Measurements from ENCODE around the gene ELF2.
"Not testable (repeated sequence)": the region's sequence is repeated elsewhere in the genome, so short reads cannot be mapped to it uniquely, and the experiment has no call there.

Gene ELF2

DNA sequence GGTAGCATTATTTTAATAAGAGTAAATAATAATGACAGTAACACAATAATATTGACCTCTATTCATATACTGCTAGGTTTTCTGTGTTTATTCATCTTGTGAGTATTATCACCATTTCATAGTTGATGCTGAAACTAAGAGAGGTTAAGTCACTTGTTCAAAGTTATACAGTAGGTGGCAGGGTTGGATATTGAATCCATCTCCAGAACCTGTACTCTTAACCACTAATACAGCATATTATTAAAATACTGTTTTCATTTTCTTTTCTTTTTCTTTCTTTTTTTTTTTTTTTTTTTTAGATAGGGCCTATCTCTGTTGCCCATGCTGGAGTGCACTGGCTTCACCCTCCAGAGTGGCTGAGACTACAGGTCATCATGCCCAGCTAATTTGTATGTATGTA, 7.1 kb upstream of the ELF2 start:
- no peak for DNase-seq

DNA sequence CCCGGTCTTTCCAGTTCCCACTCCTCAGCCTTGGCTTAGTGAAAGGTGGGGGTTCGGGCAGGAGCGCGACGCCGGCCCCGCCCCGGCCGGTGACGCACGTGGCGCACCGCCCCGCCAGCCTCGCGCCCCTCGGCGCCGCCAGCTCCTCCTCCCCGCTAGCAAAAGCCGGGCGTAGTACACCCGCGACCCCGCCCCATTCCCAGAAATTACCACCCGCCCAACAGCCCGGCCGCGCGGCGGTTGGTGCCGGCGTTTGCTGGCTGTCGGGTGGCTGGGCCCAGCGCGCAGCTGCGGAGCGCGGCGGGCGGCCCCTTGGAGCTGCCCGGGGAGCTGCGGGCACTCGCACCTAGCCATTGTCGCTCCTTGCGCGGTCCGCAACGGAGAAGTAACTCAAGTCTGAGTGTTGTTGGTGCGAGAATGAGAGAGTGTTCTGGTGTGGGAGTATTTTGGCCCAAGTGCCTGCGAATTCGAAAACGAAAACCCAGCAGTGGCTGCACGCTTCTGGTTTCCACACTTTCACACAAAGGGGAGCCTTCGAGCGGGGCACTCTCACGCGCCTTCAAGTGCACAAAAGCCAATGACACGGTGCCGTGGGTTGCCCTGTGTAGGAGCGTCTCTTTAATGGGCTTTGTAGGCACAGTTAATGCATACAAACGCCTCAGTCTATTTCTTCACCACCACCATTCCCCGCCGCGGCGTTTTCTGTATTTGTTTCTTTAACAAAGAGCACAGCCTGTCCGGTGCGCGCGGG, 1.0 kb upstream of the ELF2 start:
- peak; percentile 73 to 82 for DNase-seq

DNA sequence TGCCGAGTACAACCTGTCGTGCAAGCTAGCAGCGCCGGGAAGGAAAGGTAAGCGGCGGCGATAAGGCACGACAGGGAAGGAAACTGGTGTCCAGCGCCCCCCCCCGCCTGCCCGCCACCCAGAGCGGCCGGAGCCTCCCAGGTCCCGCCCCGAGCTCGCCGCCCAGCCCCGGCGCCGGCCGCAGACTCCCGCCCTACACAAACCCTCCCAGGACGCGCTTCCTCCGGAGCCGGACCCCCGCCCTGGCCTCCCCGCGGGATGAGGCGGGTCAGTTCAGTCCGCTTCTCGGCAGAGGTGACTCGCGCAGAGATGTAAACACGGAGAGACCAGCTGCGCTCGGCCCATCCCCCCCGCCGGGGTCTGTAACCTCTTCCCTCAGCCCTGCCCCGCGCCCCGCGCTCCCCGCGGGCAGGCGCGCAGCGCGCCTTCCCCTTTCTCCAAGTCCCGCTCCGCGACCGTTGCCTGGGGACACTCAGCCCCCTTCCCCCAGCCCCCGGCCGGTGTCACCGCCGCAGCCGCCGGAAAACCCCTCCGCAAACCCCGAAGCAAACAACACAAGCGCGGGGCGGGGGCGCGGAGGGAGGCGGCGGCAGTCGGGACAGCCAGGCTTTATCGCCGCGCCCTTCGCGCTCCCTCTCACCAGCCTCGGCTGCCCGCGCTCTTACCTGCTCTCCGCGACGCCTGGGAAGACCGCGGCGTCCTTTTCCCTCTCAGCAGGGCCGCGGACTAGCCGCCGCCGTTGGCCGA, 543 bp downstream of the ELF2 start:
- DNase-seq: peak; percentile 46 to 54

DNA sequence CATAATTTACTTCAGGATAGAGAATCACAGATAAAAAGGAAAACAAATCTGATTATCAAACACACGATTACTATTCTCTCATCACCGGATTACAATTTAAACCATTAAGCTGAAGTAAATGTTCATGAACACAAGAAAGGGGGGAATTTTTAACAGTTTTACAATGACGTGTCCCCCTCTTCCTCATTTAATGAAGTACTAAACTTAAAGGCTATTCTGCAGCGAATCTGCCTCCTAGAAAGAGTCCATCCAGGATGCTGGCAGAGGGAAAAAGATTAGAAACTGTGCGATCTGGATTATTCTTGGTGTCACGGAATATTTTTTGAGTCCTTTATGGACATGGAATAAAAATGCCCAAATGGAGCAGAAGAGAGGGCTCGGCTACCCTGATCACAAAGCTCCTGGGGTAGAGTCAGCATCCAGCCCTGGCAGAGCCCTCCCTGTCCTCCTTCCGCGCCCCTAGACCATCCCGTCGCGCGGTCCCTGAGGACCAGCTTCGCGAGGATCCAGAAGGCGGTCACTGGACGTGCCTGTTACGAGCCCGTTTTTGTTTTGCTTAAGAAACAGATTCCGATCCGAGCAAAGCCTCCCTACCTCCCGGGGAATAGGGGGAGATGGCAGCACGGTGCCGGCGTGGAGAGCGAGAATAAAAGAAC, 1.2 kb downstream of the ELF2 start:
- peak in 1 of 2 experiments; percentile 36 for DNase-seq

DNA sequence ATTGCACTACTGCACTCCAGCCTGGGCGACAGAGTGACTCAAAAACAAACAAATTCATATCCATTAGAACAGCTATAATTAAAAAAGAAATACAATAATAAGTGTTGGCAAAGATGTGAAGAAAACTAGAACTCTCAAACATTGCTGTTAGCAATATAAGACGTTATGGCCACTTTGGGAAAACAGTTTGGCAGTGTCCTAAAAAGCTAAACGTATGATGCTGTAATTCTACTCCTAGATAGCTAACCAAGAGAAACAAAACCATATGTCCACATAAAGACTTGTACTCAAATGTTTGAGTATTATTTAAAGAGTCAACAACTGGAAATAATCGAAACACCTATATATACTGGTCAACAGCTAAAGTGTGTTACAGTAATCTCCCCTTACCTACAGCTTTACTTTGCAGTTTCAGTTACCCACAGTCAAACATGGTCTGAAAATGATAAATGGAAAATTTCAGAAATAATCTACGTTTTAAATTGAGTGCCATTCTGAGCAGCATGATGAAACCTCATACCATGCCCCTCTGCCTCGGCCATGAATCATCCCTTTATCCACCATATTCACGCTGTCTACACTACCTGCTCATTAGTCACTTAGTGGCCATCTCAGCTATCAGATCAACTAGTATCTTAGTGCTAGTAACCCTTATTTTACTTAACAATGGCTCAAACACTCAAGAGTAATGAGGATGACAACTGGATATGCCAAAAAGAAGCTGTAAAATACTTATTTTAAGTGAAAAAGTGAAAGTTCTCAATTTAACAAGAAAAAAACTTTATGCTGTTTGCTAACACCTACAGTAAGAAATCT, 4.9 kb downstream of the ELF2 start:
- DNase-seq: peak in 1 of 2 experiments; percentile 46

DNA sequence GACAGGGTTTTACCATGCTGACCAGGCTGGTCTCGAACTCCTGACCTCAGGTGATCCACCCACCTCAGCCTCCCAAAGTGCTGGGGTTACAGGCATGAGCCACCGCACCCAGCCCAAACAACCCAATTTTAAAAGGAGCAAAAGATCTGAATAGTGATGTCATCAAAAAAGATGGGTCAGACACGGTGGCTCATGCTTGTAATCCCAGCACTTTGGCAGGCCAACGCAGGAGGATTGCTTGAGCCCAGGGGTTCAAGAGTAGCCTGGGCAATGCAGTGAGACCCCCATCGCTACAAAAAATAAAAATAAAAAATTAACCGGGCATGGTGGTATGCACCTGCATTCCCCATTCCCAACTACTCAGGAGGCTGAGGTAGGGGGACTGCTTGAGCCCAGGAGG, 6.1 kb downstream of the ELF2 start:
- no peak for DNase-seq

DNA sequence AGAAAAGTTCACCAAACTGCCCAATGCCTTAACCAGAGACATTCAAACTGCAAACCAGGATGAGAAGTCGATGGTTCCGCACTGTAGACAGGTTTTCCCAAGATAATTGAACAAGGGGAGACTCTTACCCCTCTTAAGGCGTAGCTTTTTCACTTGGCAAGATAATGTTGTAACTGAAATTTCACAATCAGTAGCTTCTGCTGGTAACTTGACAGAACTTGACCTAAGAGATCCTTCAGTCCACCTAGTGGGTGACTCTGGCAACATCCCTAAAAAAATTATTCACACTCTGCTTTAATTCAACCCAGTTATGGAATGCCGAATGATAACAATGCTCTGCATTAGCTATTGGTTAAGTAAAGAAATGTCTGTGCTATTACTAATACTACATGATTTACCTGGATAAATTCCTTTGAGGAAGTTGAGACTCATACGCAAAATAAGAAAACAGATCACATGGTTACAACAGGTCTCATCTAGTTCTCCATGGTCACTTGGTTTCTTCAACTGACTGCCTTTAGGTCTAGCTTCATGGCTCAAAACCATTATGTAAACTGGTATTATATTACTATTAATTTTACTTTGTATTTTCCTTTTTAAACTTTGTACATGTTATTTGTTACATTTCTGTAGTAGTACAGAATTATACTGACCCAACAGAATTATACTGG, 9.1 kb downstream of the ELF2 start:
- no peak for DNase-seq

DNA sequence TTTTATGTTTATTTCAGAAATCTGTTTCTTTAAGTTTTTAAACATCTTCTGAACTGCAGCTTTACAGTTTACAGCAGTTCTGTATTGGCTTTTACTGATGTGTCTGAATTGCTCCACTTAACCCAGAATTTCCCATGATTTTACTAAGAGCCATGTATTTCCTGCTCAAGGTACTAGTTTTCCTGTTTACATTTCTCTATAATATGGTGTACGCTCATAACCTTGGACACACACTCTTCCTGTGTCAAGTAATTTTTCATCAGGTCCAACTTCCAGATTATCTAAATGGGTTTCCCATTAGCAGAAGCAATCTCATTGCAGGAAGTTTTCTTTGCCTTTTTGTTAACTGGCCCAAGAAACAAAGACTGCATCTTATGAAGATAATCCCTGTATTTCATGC, 12.3 kb downstream of the ELF2 start:
- DNase-seq: no peak

DNA sequence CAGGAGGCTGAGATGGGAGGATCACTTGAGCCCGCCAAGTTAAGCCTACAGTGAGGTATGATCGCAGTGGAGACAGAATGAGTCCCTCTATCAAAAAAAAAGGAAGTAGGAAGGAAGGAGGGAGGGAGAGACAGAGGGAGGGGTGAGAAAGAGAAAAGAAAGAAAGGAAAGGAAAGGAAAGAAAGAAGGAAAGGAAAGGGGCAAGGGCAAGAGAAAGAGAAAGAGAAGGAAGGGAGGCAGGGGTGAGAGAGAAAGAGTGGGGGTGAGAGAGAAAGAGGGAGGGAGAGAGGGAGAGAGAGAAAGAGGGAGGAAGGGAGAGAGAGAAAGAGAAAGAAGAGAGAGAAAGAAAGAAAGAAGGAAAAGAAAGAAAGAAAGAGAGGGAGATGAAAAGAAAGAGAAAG, 13.2 kb downstream of the ELF2 start:
- DNase-seq: no peak

DNA sequence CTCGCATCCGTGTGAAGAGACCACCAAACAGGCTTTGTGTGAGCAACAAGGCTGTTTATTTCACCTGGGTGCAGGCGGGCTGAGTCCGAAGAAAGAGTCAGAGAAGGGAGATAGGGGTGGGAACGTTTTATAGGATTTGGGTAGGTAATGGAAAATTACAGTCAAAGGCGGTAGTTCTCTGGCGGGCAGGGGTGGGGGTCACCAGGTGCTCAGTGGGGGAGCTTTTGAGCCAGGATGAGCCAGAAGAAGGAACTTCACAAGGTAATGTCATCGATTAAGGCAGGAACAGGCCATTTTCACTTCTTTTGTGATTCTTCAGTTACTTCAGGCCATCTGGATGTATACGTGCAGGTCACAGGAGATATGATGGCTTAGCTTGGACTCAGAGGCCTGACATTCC, 19.0 kb downstream of the ELF2 start:
- not testable (repeated sequence) for DNase-seq

DNA sequence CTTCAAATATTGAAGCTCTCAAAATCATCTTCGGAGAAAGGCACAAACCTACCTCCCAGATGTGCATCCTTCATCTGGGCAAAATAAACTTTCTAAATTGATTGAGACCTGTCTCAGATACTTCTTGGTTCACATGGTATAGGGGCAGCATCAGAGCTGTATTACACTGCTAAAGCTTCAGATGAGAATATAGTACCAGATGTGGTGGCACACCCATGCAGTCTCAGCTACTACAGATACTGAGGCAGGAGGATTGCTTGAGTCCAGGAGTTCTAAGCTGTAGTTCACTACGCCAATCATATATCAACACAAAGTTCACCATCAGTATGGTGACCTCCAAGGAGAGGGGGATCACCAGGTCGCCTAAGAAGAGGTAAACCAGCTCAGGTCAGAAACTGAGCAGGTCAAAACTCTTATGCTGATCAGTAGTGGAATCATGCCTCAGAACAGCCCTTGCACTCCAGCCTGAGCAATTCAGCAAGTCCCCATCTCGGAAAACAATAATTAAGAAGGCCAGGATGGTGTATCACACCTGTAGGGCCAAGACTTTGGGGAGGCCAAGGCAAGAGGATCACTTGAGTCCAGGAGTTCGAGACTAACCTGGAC, 22.0 kb downstream of the ELF2 start:
- no peak for DNase-seq

DNA sequence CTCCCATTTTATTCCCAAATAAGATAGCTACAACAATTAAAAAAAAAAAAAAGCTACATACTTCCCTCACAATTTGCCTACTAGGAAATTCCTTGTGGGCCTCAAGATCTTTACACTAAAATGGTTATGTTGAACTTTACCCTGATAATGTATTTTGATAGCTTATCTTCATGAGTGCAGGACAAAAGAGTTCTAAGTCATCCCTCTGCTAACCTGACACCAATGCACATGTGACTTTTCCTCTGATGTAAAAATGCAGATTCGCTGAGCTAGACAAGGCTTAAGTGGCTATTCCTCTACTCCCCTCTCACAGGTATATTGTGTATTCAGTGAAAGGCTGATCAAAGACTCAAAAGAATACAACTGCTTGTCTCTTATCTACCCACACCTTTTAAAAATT, 22.5 kb downstream of the ELF2 start:
- DNase-seq: no peak

DNA sequence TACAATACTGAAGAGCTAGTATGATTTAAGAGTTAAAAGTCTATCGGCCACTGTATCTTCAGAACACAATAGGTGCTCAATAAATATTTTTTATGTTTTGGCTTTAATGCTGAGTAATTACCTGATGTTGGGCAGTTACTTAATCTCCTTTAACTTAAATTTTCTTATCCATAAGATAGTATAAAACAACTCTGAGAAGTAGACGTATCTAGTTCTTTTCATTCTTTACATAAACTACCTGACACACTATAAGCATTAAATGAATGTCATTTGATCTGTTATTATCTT, 22.9 kb downstream of the ELF2 start:
- no peak for DNase-seq

DNA sequence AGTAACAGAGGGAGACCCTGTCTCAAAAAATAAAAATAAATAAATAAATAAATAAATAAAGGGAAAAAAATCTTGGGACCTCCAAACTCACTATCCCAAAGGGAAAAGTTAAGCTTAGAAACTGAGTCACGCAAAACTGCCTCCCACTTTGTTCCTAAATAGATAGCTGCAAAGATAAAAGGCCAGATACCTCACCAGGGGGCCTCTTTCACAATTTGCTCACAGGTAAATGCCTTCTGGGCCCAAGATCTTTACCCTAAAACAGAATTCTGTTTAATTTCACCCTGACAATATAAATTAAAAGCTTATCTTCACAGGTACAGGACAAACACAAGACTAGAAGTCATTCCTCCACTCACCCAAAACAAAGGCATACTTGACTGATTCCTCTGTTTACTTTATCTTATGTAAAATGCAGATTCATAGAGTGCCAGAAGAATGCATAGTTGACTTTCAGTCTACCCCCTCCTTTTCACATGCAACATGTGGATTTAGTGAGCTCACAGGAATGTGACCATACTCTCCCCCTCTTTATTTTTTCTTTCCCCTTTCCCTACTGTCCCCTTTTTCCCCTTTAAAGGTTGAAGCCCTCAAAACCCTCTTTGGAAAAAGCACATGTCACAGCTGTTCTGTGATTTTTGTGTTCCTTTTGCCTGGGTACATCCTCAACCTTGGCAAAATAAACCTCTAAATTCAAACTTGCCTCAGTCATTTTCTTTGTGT, 23.4 kb downstream of the ELF2 start:
- DNase-seq: no peak

DNA sequence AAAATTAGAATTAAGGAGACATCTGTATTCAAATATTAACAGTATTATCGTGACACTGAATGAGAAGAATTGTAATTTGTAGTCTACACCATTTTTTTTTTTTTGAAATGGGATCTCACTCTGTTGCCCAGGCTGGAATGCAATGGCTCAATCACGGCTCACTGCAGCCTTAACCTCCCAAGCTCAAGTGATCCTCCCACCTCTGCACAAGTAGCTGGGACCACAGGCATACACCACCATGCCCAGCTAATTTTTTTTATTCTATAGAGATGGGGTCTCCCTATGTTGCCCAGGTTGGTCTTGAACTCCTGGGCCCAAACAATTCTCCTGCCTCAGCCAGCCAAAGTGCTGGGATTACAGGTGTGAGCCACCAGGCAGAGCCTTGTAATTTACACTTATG, 24.8 kb downstream of the ELF2 start:
- no peak for DNase-seq

DNA sequence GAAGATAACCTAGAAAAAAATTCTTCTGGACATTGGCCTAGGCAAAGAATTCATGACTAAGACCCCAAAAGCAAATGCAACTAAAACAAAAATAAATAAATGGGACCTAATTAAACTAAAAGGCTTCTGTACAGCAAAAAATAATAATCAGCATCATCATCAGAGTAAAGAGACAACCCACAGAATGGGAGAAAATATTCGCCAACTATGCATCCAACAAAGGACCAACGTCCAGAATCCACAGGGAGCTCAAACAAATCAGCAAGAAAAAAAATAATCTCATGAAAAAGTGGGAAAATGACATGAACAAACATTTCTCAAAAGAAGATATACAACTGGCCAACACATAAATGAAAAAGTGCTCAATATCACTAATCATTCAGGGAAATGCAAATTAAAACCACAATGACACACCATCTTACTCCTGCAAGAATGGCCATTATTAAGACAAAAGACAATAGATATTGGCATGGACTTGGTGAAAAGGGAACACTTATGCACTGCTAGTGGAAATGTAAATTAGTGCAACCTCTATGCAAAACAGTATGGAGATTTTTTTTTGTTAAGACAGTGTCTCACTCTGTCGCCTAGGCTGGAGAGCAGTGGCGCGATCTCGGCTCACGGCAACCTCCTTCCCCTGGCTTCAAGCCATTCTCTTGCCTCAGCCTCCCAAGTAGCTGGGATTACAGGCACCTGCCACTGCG, 29.9 kb downstream of the ELF2 start:
- no peak for DNase-seq

DNA sequence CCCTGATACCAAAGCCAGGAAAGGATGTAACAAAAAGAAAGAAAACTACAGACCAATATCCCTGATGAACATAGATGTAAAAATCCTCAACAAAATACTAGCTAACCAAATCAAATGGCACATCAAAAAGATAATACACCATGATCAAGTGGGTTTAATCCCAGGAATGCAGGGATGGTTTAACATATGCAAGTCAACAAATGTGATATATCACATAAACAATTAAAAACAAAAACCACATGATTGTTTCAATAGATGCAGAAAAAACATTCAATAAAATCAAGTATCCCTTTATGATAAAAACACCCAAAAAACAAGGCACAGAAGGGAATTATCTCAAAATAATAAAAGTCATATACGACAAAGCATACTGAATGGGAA, 31.5 kb downstream of the ELF2 start:
- DNase-seq: no peak

DNA sequence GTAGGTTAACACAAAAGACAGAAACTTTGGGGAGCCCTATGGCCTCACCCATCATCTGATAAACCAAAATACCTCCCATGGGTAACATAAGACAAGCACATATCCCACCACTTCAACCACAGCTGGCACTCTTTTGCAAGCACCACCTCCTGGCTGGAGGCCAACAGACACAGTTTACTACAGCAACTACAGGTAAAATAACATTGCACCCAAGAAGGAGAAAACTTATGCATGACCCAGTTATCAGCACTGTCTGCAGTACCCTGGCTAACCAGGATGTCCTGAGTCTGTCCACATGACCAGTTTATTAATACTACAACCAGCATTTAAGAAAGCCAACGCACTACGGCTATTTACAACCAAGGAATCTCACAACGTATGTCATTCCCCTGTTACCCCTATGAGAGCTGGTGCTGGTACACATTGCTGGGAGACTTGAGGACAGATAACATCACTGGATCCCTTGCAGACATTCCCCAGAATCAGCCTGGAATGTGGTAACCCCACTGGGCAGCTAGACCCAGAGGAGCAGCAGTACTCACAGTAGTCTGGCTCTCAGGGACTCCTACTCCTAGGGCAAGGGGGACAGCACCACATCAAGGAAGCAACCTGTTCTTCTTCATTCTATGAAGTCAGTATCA, 32.0 kb downstream of the ELF2 start:
- DNase-seq: peak; percentile 7 to 63

DNA sequence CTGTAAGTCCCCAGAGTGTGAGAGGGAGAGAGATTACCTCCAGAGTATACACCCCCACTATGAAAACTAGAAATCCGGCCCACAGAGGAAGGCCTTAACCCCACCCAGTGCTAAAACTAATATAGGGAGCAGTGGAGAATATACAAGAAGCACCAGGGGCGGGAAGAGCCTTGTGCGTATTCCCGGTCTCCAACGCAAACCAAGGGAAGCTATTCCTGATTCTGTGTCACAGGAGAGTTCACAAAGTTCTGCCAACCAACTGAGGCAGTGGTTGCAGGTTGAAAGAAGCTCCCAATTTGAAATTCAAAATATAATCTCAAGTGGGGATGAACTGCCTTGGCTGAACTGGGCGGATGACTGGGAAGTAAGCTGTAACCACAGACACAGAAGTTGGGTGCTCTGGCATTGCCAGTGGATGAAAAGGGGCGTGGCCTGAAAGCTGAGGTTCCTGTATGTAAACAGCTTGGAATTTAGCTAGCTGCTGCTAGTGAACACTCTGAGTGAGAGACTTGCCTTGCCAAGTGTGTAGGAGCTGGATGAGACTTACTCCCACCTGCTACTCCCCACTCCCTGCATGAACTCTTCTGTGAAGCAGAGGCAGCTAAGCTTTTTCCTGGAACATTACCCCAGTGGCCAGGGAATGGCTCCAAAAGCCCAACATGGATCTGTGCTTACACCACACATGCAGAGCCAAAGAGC, 32.7 kb downstream of the ELF2 start:
- DNase-seq: peak in 1 of 2 experiments; percentile 15

DNA sequence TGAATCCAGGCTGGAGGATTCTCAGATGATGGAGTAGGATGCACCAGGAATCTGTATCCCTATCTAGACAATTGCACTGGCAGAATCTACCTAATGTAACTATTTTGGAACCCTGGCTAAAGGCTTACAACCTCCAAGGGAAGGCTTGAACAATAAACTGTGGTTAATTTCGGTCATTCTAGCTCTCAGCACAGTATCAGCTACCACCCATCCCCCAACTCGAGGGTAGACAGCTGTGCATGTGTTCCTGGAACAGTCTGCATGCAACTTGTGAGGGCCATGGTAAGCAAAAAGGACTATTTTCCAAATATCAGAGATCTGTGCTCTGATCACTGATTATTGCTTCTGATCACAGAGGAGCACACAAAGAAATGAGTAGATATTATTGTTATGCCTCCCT, 34.0 kb downstream of the ELF2 start:
- peak in 1 of 2 experiments; percentile 9 for DNase-seq
